SK-N-MC (cell line): ENCODE data around the gene GTSE1.

Source experiments
- EZH2 ChIP-seq: fragments of 200-600 bp; sonication (generic); IDR thresholded peaks from one replicate; pipeline ENCODE4 v1.6.1; 2017; ENCODE audit warnings: antibody characterized with exemption
- FOXP2 ChIP-seq: optimal IDR thresholded peaks from 2 replicates; pipeline ENCODE3; 2011; ENCODE audit warnings: mild to moderate bottlenecking, moderate library complexity; ENCODE audit not compliant: insufficient read depth; ENCODE audit errors: extremely low read length, control extremely low read depth
- POLR2AphosphoS5 ChIP-seq: IDR thresholded peaks from 2 replicates; pipeline ENCODE4 v1.6.1; 2012; ENCODE audit warnings: mild to moderate bottlenecking, low read depth, low read length, borderline replicate concordance

DNA sequence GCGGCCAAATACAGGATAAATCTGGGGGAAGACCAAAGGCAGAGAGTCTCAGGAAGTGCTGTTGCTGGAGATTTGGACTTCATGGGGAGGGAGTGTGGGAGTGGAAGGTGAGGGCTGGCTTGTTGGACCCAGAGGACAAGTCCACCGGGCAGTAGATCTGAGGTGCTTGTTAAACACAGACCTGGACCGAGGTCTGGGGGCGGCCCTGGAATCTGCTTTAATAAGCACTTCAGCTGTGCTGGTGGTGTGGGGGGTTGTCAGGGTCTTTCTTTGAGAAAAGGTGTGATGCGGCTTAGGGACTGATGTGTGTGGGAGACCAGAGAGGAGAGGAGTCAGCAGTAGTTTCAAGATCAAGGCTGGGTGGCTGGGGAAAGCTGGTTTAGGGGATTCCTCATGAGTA lies 43.3 kb downstream of the GTSE1 start:
- TF ChIP-seq EZH2 (no peak), POLR2AphosphoS5 (no peak), FOXP2 (no peak)
